K562 (cell line): ENCODE measurements around the gene ZCRB1. TPM values are rescaled to one million over a fixed set of nuclear protein-coding genes. Genes with fewer than 3 reads are reported as not detected.
"Not testable (repeated sequence)": the region's sequence is repeated elsewhere in the genome, so short reads cannot be mapped to it uniquely, and the experiment has no call there.

Experiments
- ATAC-seq: fragments of 200-7000 bp; cut with Tn5 transposase; 3 replicates; pipeline ENCODE4 v1.9.1; 2020; ENCODE audit warnings: moderate library complexity
- BruUV-seq: library from RNA; stranded (reverse); fragments of 400-500 nt; replicated peaks from 2 replicates; lab custom pipeline; 2021; lab: Mats Ljungman, UMichigan
- CTCF ChIA-PET: fragments of 300-600 bp; formaldehyde crosslinking; extraction: SDS; loops from one replicate; lab custom pipeline; 2021; ENCODE audit warnings: low intra/inter-chr PET ratio; lab: Yijun Ruan, JAX
- POLR2A ChIA-PET: fragments of 300-600, 350-650 bp; sonication (Branson Sonifier 250); formaldehyde crosslinking; extraction: SDS; loops from one replicate; lab custom pipeline; 2021; ENCODE audit warnings: antibody characterized with exemption, inconsistent platforms; lab: Yijun Ruan, JAX
- DNase-seq, 4 experiments: peaks; one replicate each; pipeline versions ENCODE4 v3.0.0 to v3.0.0-alpha.2; 2011 to 2018; ENCODE audit warnings: low spot score in 3 of 4, mixed read lengths in 3 of 4; ENCODE audit errors: extremely low read depth in 1 of 4
- FAIRE-seq: peaks from 2 replicates; lab custom pipeline; 2011; peaks lifted over from hg19 to GRCh38; lab: Jason Lieb, UNC
- H2AFZ ChIP-seq: 2 replicates; pipeline ENCODE4 v1.6.0; 2011; ENCODE audit warnings: low read depth, low read length, control low read depth, inconsistent platforms
- H3K27ac ChIP-seq: fragments of 200-600 bp; 3 replicates; pipeline ENCODE4 v1.8.0; 2011; ENCODE audit warnings: low read depth, mild to moderate bottlenecking, control low read depth, inconsistent platforms, low read length, moderate library complexity, mixed read lengths; ENCODE audit errors: extremely low read depth
- H3K27me3 ChIP-seq, 2 experiments: fragments of 300-600 bp in 1 of 2; 2 replicates in 1 of 2; 3 replicates in 1 of 2; pipeline versions ENCODE4 v1.6.0 to v1.8.0; 2011; ENCODE audit warnings: inconsistent platforms in 2 of 2, low read length in 2 of 2, mild to moderate bottlenecking in 1 of 2, mixed read lengths in 1 of 2, moderate library complexity in 1 of 2; ENCODE audit not compliant: control insufficient read depth in 2 of 2, insufficient read depth in 2 of 2
- H3K36me3 ChIP-seq: fragments of 300-600 bp; 3 replicates; pipeline ENCODE4 v1.8.0; 2011; ENCODE audit warnings: mild to moderate bottlenecking, low read length, inconsistent platforms; ENCODE audit not compliant: control insufficient read depth, insufficient read depth
- H3K4me1 ChIP-seq, 2 experiments: fragments of 200-600 bp in 1 of 2; replicated peaks in 1 of 2; 2 replicates in 1 of 2; 3 replicates in 1 of 2; pipeline versions ENCODE4 v1.5.1 to v1.8.0; 2011; ENCODE audit warnings: inconsistent platforms in 2 of 2, low read length in 2 of 2, mild to moderate bottlenecking in 1 of 2, mixed read lengths in 1 of 2, moderate library complexity in 1 of 2; ENCODE audit not compliant: control insufficient read depth in 2 of 2, insufficient read depth in 2 of 2
- H3K4me2 ChIP-seq: 2 replicates; pipeline ENCODE4 v1.6.1; 2011; ENCODE audit warnings: low read length, control low read depth, inconsistent platforms, mixed read lengths; ENCODE audit not compliant: insufficient read depth
- H3K4me3 ChIP-seq: fragments of 200-600 bp; sonication (generic), shearing (Covaris generic); 2 replicates; pipeline ENCODE4 v1.5.1; 2016; ENCODE audit warnings: control low read depth, inconsistent platforms
- H3K79me2 ChIP-seq: fragments of 200-600 bp; 3 replicates; pipeline ENCODE4 v1.8.0; 2011; ENCODE audit warnings: low read length, inconsistent platforms; ENCODE audit not compliant: control insufficient read depth, insufficient read depth
- H3K9ac ChIP-seq, 2 experiments: 2 replicates each; pipeline versions ENCODE4 v1.6.0 to v1.6.1; 2011; ENCODE audit warnings: low read depth in 2 of 2, low read length in 2 of 2, control low read depth in 1 of 2, inconsistent platforms in 1 of 2, mild to moderate bottlenecking in 1 of 2, mixed read lengths in 1 of 2; ENCODE audit not compliant: insufficient read depth in 1 of 2
- H3K9me1 ChIP-seq: one replicate; pipeline ENCODE4 v1.6.0; 2011; ENCODE audit warnings: inconsistent platforms, mild to moderate bottlenecking, low read length, moderate library complexity; ENCODE audit not compliant: control insufficient read depth, insufficient read depth
- H3K9me3 ChIP-seq: replicated peaks from 2 replicates; pipeline ENCODE4 v1.5.1; 2011; ENCODE audit warnings: low read depth, low read length, inconsistent platforms; ENCODE audit not compliant: control insufficient read depth, insufficient read depth
- H4K20me1 ChIP-seq: replicated peaks from 2 replicates; pipeline ENCODE4 v1.6.1; 2011; ENCODE audit warnings: low read length, inconsistent platforms, mixed read lengths; ENCODE audit not compliant: control insufficient read depth, insufficient read depth
- HNRNPK ChIP-seq: fragments of 200-400 bp; formaldehyde crosslinking; IDR thresholded peaks from one replicate; pipeline ENCODE4 v1.6.1; 2018; ENCODE audit warnings: mild to moderate bottlenecking, low read depth, low read length; ENCODE audit not compliant: poor library complexity, severe bottlenecking
- PATZ1 ChIP-seq: fragments of 250-450 bp; sonication (Bioruptor Pico); IDR thresholded peaks from 2 replicates; pipeline ENCODE4 v1.5.0; 2020; ENCODE audit warnings: mild to moderate bottlenecking, borderline replicate concordance
- REST ChIP-seq, 2 experiments: fragments of 450-650 bp; formaldehyde crosslinking in 1 of 2; IDR thresholded peaks; 2 replicates each; pipeline versions ENCODE4 v1.4.0 to v1.6.1; 2014 to 2020; ENCODE audit warnings: mild to moderate bottlenecking in 2 of 2, borderline replicate concordance in 1 of 2, low read depth in 1 of 2
- SIX5 ChIP-seq, 2 experiments: IDR thresholded peaks; 2 replicates each; pipeline ENCODE4 v1.6.1; 2011; ENCODE audit warnings: low read length in 2 of 2, borderline replicate concordance in 1 of 2, low read depth in 1 of 2, mild to moderate bottlenecking in 1 of 2, moderate library complexity in 1 of 2; ENCODE audit not compliant: insufficient read depth in 1 of 2
- SMAD2 ChIP-seq: fragments of 150-350 bp; IDR thresholded peaks from 2 replicates; pipeline ENCODE4 v1.6.1; 2014; ENCODE audit warnings: low read depth, mild to moderate bottlenecking, low read length
- ZNF12 ChIP-seq: sonication (generic); formaldehyde crosslinking; IDR thresholded peaks from 2 replicates; pipeline ENCODE4 v1.4.0; 2020; ENCODE audit warnings: mild to moderate bottlenecking, missing genetic modification reagents
- WGBS: fragments of 100-300 bp; shearing (Covaris generic); methylation state at CpG from one replicate; pipeline ENCODE4 v1.1.6; 2016; ENCODE audit warnings: low coverage, mixed read lengths; ENCODE audit not compliant: insufficient coverage; ENCODE audit errors: missing lambda C conversion rate; 5-methylcytosine and 5-hydroxymethylcytosine counted together
- in situ Hi-C: fragments of 300-500 bp; cut with MboI; formaldehyde crosslinking; loops from 4 replicates; pipeline ENCODE4 v1.15.0; 2018; ENCODE audit warnings: inconsistent platforms, mixed read lengths
- intact Hi-C: fragments of 100-400 bp; cut with micrococcal nuclease; formaldehyde crosslinking; loops from 2 replicates; pipeline ENCODE4 v1.14.2; 2022
- polyA plus RNA-seq, 8 experiments: library from polyadenylated mRNA; depleted of rRNA in 4 of 8; stranded (reverse) in 5 of 8; unstranded in 3 of 8; fragments of >200 nt; fragmentation: Nextera tagmentation in 2 of 8; fragmentation: Illumina TruSeq in 1 of 8; extraction: Ambion mirVana in 2 of 8; extraction: Trizol in 1 of 8; gene quantifications; 2 replicates each; pipeline versions ENCODE4 v1.2.1 to v1.2.3, GENCODE V29; 2011 to 2014; ENCODE audit warnings: inconsistent platforms in 1 of 8, missing spikeins in 1 of 8
- total RNA-seq, 7 experiments: library from RNA; depleted of rRNA in 6 of 7; stranded (reverse); fragments of >200 nt in 6 of 7; fragmentation: Illumina TruSeq in 2 of 7; extraction: Trizol in 2 of 7; gene quantifications; 2 replicates each; pipeline versions ENCODE4 v1.2.1 to v1.2.3, GENCODE V29; 2011 to 2021; ENCODE audit warnings: low replicate concordance in 1 of 7

ZCRB1 gene
- total and polyA plus RNA-seq, 9 of the 15 experiments (the other 6 are each of a cell fraction or from before 2014, with no cell fraction given), result 36.0 to 102 (median 51.0) TPM

GRCh38 chr12:42356344-42356743, 30.4 kb upstream of the ZCRB1 start (continued):
- TF ChIP-seq REST (IDR thresholded peaks at IDR 0.05; ENCODE audit: borderline replicate concordance), result no peak
- TF ChIP-seq REST (CRISPR knock-in tag; IDR thresholded peaks at IDR 0.05; ENCODE audit: low read depth), result no peak
- no peak for TF ChIP-seq HNRNPK
- TF ChIP-seq SMAD2, result no peak
- TF ChIP-seq PATZ1 (CRISPR knock-in tag), result no peak
- no peak for TF ChIP-seq SIX5 (IDR thresholded peaks at IDR 0.05; ENCODE audit: borderline replicate concordance in 1 of 2, insufficient read depth in 1 of 2, low read depth in 1 of 2, low read length in 2 of 2)
- TF ChIP-seq ZNF12 (CRISPR knock-in tag), result no peak

GRCh38 chr12:42350021-42350407, 24.1 kb upstream of the ZCRB1 start:
- H3K4me3 ChIP-seq, BruUV-seq, H2AFZ ChIP-seq, H3K9me3 ChIP-seq, intact Hi-C loops, H3K4me2 ChIP-seq, H3K9me1 ChIP-seq, H3K4me1 ChIP-seq, H3K27me3 ChIP-seq, ATAC-seq, POLR2A ChIA-PET, FAIRE-seq, H3K9ac ChIP-seq, CTCF ChIA-PET, H3K27ac ChIP-seq, H4K20me1 ChIP-seq, DNase-seq: not testable (repeated sequence)
- WGBS, result 100% methylated on average over 2 of the region's 34 CpGs
- in situ Hi-C loops, result loop anchor here (10.0 kb wide), 1 partner anchor 215 kb away; no protein-coding TSS in a partner anchor
- Histone ChIP-seq H3K79me2 (peaks cover 41% of the 10 kb centered on the region), H3K36me3 (peaks cover 18% of the 10 kb centered on the region; the same call in 2 of the 3 replicates)
